ENCODE data around the gene MYH11. TPM values are rescaled to one million over a fixed set of nuclear protein-coding genes. Genes with fewer than 3 reads are reported as not detected.
A peak's percentile ranks its signal among the peaks of the same experiment; 100 is the strongest.

The MYH11 gene
- total and polyA plus RNA-seq, 4 experiments from 2014 or later, result 0.26 to 1.9 TPM; not detected in 2

DNA sequence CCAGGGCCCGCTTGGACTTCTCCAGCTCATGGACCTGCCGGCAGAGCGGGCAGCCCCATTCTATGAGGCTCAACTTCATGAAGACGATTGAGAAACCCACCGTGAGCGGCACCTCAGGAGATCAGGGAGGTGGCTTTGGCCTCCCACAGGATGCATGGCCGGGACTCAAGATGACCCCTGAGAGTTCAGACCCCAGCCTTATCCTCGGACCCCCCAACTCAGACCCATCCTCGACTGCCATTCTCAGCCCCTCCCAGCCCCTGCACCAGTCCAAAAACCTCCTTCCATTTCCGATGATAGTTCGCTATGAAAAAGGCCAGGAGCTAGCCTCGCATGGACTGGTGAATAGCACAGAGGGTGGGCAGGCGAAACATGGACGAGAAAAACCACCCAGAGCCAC, 135.8 kb downstream of the MYH11 start:
- Mint-ChIP-seq H3K27ac (peak overlapping the region in 2 of 7 donors; percentile 60 to 84), H3K4me3 (no peak overlapping the region)
- CTCF ChIA-PET (ENCODE audit: partially characterized antibody), result no interaction called here

DNA sequence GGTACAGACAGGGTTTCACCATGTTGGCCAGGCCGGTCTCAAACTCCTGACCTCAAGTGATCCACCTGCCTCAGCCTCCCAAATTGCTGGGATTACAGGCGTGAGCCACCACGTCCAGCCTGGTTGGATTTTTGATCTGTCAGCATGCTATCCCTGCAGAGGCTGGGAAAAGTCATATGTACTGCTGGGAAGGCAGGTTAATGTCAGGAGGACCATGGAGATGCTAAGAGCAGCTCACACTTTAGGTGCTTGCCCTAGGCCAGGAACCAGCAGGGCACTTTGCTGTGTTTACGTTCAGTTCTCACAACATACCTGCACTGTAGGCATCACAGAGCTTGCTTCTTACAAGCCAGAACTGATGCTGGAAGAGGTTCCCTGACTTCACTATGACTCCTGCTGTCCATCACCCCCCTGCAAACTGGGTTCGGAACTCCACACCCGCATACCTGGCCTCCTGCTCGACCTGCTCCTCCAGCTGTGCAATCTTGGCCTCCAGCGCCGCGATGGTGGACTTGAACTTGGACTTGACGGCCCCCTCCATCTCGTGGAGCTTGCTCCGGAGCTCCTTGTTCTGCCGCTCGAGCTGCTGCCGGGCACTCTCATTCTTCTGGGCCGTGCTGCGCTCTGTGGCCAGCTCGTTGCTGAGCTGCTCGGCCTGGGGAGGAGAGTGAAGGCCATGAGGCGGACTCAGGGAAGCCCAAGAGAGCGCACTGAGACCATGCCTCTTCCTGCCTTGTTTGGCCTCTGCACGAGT, 140.0 kb downstream of the MYH11 start:
- Mint-ChIP-seq H3K4me3 (no peak overlapping the region), H3K4me1 (peaks cover 0 to 15% (median 8%) of the 10 kb centered on the region in 4 donors), H3K36me3 (peaks cover 28 to 59% of the 10 kb centered on the region in 2 donors), H3K9me3 (peaks cover 0 to 2% (median 0%) of the 10 kb centered on the region in 8 donors), H3K27ac (no peak overlapping the region), H3K27me3 (no peaks in the 10 kb centered on the region)
- Histone ChIP-seq H3K4me1 (ENCODE audit: insufficient read depth, low read length) (no peaks in the 10 kb centered on the region), H3K4me3 (ENCODE audit: low read length in 2 of 2) (no peak overlapping the region), H3K27me3 (ENCODE audit: insufficient read depth, low read length) (no peaks in the 10 kb centered on the region), H3K9me3 (ENCODE audit: control insufficient read depth in 1 of 2, low read length in 2 of 2) (no peaks in the 10 kb centered on the region), H3K27ac (ENCODE audit: low read depth, low read length) (no peak overlapping the region), H3K36me3 (ENCODE audit: insufficient read depth, low read length) (peaks cover 19% of the 10 kb centered on the region)
- intact Hi-C loops (cut with micrococcal nuclease), result no loop called here
- ChIA-PET POLR2A (ENCODE audit: partially characterized antibody) (no interaction called here), CTCF (ENCODE audit: partially characterized antibody) (interaction anchor here (1.8 kb wide), 1 partner anchor 13 kb away, joined by 7 read pairs; no protein-coding TSS in a partner anchor)
- no peak for DNase-seq

More for the DNA sequence above, 135.8 kb downstream of the MYH11 start:
- peaks cover 29 to 67% of the 10 kb centered on the region in 2 donors for H3K36me3 Mint-ChIP-seq
- peaks cover 0 to 4% (median 0%) of the 10 kb centered on the region in 4 donors for H3K4me1 Mint-ChIP-seq
- Histone ChIP-seq H3K36me3 (ENCODE audit: insufficient read depth, low read length) (peaks cover 31% of the 10 kb centered on the region), H3K9me3 (ENCODE audit: control insufficient read depth in 1 of 2, low read length in 2 of 2) (no peaks in the 10 kb centered on the region), H3K4me3 (ENCODE audit: low read length in 2 of 2) (no peak overlapping the region), H3K27ac (ENCODE audit: low read depth, low read length) (no peak overlapping the region), H3K27me3 (ENCODE audit: insufficient read depth, low read length) (no peaks in the 10 kb centered on the region), H3K4me1 (ENCODE audit: insufficient read depth, low read length) (no peaks in the 10 kb centered on the region)
- H3K9me3 Mint-ChIP-seq, result peaks cover 0 to 2% (median 0%) of the 10 kb centered on the region in 8 donors
- intact Hi-C loops (cut with micrococcal nuclease), result no loop called here
- POLR2A ChIA-PET (ENCODE audit: partially characterized antibody), result no interaction called here
- DNase-seq, result no peak
- no peaks in the 10 kb centered on the region for H3K27me3 Mint-ChIP-seq

- Mint-ChIP-seq H3K27ac (peak overlapping the region in 1 of 7 donors; percentile 39), H3K9me3 (peaks cover 0 to 2% (median 0%) of the 10 kb centered on the region in 8 donors), H3K36me3 (peaks cover 24 to 52% of the 10 kb centered on the region in 2 donors), H3K4me1 (peaks cover 0 to 12% (median 9%) of the 10 kb centered on the region in 4 donors), H3K4me3 (no peak overlapping the region), H3K27me3 (no peaks in the 10 kb centered on the region)
- Histone ChIP-seq H3K27ac (ENCODE audit: low read depth, low read length) (no peak overlapping the region), H3K27me3 (ENCODE audit: insufficient read depth, low read length) (no peaks in the 10 kb centered on the region), H3K4me1 (ENCODE audit: insufficient read depth, low read length) (no peaks in the 10 kb centered on the region), H3K4me3 (ENCODE audit: low read length in 2 of 2) (no peak overlapping the region), H3K36me3 (ENCODE audit: insufficient read depth, low read length) (peaks cover 19% of the 10 kb centered on the region), H3K9me3 (ENCODE audit: control insufficient read depth in 1 of 2, low read length in 2 of 2) (no peaks in the 10 kb centered on the region)
- DNase-seq, result no peak
- CTCF ChIA-PET (ENCODE audit: partially characterized antibody), result no interaction called here
- intact Hi-C loops (cut with micrococcal nuclease), result no loop called here
- POLR2A ChIA-PET (ENCODE audit: partially characterized antibody), result no interaction called here
Observed at GRCh38 chr16:15715221-15715620, 141.6 kb downstream of the MYH11 start.

DNA sequence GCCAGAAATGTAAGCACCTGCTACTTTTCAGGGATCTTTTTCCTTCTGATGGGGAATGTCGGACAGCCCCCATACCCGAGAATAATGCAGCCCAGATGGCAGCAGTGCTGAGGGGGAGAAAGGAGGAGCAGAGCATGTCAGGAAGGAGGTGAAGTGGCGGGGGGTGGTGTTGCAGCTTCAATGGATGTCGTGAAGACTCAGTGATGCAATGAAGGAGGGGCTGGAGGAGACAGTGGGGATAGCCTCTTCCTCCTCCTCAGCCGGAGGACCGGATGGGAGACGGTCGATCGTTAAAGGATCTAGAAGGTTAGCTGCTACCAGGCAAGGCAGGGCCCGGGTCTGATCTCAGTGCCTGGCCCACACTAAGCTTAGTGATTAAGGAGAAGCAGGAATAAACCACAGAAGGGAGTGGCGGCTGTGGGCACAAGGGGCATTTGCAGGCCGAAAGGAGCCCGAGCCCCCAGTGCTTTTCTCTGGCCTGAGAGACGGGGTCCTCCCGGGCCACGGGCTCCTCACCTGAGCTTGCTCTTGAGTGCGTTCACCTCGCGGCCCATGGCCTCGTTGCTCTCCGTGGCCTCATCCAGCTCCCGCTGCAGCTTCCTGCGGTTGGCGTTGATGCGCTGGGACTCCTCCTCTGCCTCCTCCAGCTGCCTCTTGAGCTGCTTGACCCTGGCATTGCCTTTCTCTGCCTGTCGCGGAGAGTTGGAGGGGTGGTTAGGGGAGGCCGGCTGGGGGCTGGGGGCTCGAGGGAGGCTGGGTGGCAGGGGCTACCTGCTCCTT, 142.2 kb downstream of the MYH11 start:
- peak overlapping the region in 1 of 7 donors; percentile 60 for H3K27ac Mint-ChIP-seq
- no peak overlapping the region for H3K4me3 ChIP-seq (ENCODE audit: low read length in 2 of 2)
- DNase-seq, result no peak
- H3K27me3 Mint-ChIP-seq, result no peaks in the 10 kb centered on the region
- intact Hi-C loops (cut with micrococcal nuclease), result no loop called here
- no peaks in the 10 kb centered on the region for H3K4me1 ChIP-seq (ENCODE audit: insufficient read depth, low read length)
- peaks cover 0 to 2% (median 0%) of the 10 kb centered on the region in 8 donors for H3K9me3 Mint-ChIP-seq
- H3K9me3 ChIP-seq (ENCODE audit: control insufficient read depth in 1 of 2, low read length in 2 of 2), result no peaks in the 10 kb centered on the region
- H3K4me3 Mint-ChIP-seq, result peak overlapping the region in 1 of 8 donors; percentile 29
- H3K36me3 Mint-ChIP-seq, result peaks cover 24 to 48% of the 10 kb centered on the region in 2 donors
- ChIA-PET CTCF (ENCODE audit: partially characterized antibody) (no interaction called here), POLR2A (ENCODE audit: partially characterized antibody) (no interaction called here)
- H3K27me3 ChIP-seq (ENCODE audit: insufficient read depth, low read length), result no peaks in the 10 kb centered on the region
- H3K4me1 Mint-ChIP-seq, result peaks cover 0 to 12% (median 9%) of the 10 kb centered on the region in 4 donors
- no peak overlapping the region for H3K27ac ChIP-seq (ENCODE audit: low read depth, low read length)
- peaks cover 19% of the 10 kb centered on the region for H3K36me3 ChIP-seq (ENCODE audit: insufficient read depth, low read length)

DNA sequence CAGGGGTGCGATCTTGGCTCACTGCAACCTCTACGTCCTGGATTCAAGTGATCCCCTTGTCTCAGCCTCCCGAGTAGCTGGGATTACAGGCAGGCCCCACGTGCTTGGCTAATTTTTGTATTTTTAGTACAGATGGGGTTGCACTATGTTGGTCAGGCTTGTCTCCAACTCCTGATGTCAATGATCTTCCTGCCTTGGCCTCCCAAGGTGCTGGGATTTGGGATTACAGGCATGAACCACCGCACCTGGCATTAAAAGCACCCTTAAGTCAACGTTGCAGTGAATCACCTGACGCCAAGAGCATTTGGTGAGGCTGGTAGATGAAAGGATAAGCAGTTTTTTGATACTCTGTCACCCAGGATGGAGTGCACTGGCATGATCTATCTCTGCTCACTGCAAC, 147.8 kb downstream of the MYH11 start:
- peaks cover 6 to 14% (median 10%) of the 10 kb centered on the region in 4 donors for H3K4me1 Mint-ChIP-seq
- ChIA-PET CTCF (ENCODE audit: partially characterized antibody) (no interaction called here), POLR2A (ENCODE audit: partially characterized antibody) (no interaction called here)
- Histone ChIP-seq H3K4me3 (ENCODE audit: low read length in 2 of 2) (no peak overlapping the region), H3K4me1 (ENCODE audit: insufficient read depth, low read length) (no peaks in the 10 kb centered on the region), H3K27ac (ENCODE audit: low read depth, low read length) (no peak overlapping the region), H3K9me3 (ENCODE audit: control insufficient read depth in 1 of 2, low read length in 2 of 2) (no peaks in the 10 kb centered on the region), H3K27me3 (ENCODE audit: insufficient read depth, low read length) (no peaks in the 10 kb centered on the region), H3K36me3 (ENCODE audit: insufficient read depth, low read length) (peaks cover 3% of the 10 kb centered on the region)
- no peaks in the 10 kb centered on the region for H3K27me3 Mint-ChIP-seq
- no peaks in the 10 kb centered on the region for H3K9me3 Mint-ChIP-seq
- intact Hi-C loops (cut with micrococcal nuclease), result no loop called here
- no peak overlapping the region for H3K27ac Mint-ChIP-seq
- DNase-seq, result no peak
- no peak overlapping the region for H3K4me3 Mint-ChIP-seq
- peaks cover 21 to 32% of the 10 kb centered on the region in 2 donors for H3K36me3 Mint-ChIP-seq

GRCh38 chr16:15708096-15708495, 148.7 kb downstream of the MYH11 start:
- peaks cover 6 to 13% (median 9%) of the 10 kb centered on the region in 4 donors for H3K4me1 Mint-ChIP-seq
- Histone ChIP-seq H3K27me3 (ENCODE audit: insufficient read depth, low read length) (no peaks in the 10 kb centered on the region), H3K4me1 (ENCODE audit: insufficient read depth, low read length) (no peaks in the 10 kb centered on the region), H3K36me3 (ENCODE audit: insufficient read depth, low read length) (peaks cover 3% of the 10 kb centered on the region), H3K9me3 (ENCODE audit: control insufficient read depth in 1 of 2, low read length in 2 of 2) (no peaks in the 10 kb centered on the region), H3K27ac (ENCODE audit: low read depth, low read length) (no peak overlapping the region), H3K4me3 (ENCODE audit: low read length in 2 of 2) (no peak overlapping the region)
- ChIA-PET POLR2A (ENCODE audit: partially characterized antibody) (no interaction called here), CTCF (ENCODE audit: partially characterized antibody) (interaction anchor here (1.0 to 1.6 kb wide), 2 partner anchors 126 to 280 kb away, joined by 3 to 4 read pairs; no protein-coding TSS in a partner anchor)
- H3K4me3 Mint-ChIP-seq, result no peak overlapping the region
- H3K9me3 Mint-ChIP-seq, result no peaks in the 10 kb centered on the region
- DNase-seq, result no peak
- peak overlapping the region in 1 of 7 donors; percentile 83 for H3K27ac Mint-ChIP-seq
- H3K27me3 Mint-ChIP-seq, result no peaks in the 10 kb centered on the region
- intact Hi-C loops (cut with micrococcal nuclease), result no loop called here
- H3K36me3 Mint-ChIP-seq, result peaks cover 12 to 33% of the 10 kb centered on the region in 2 donors

GRCh38 chr16:15707332-15707731, 149.5 kb downstream of the MYH11 start:
- H3K9me3 ChIP-seq (ENCODE audit: control insufficient read depth in 1 of 2, low read length in 2 of 2), result no peaks in the 10 kb centered on the region
- DNase-seq, result no peak
- Mint-ChIP-seq H3K27ac (no peak overlapping the region), H3K36me3 (peaks cover 10 to 37% of the 10 kb centered on the region in 2 donors), H3K27me3 (no peaks in the 10 kb centered on the region), H3K9me3 (no peaks in the 10 kb centered on the region), H3K4me3 (no peak overlapping the region), H3K4me1 (peaks cover 5 to 10% (median 7%) of the 10 kb centered on the region in 4 donors)
- H3K36me3 ChIP-seq (ENCODE audit: insufficient read depth, low read length), result peaks cover 10% of the 10 kb centered on the region
- H3K4me3 ChIP-seq (ENCODE audit: low read length in 2 of 2), result no peak overlapping the region
- ChIA-PET CTCF (ENCODE audit: partially characterized antibody) (interaction anchor here (0.7 to 1.6 kb wide), 3 partner anchors 125 to 572 kb away, joined by 3 to 4 read pairs (median 3); no protein-coding TSS in a partner anchor), POLR2A (ENCODE audit: partially characterized antibody) (no interaction called here)
- no peaks in the 10 kb centered on the region for H3K27me3 ChIP-seq (ENCODE audit: insufficient read depth, low read length)
- H3K4me1 ChIP-seq (ENCODE audit: insufficient read depth, low read length), result no peaks in the 10 kb centered on the region
- H3K27ac ChIP-seq (ENCODE audit: low read depth, low read length), result no peak overlapping the region
- intact Hi-C loops (cut with micrococcal nuclease), result no loop called here

All from CD4-positive, alpha-beta memory T cell (primary cell).